ENCODE results near the gene RNF113B. TPM values are rescaled to one million over a fixed set of nuclear protein-coding genes. Genes with fewer than 3 reads are reported as not detected.
A peak's percentile ranks its signal among the peaks of the same experiment; 100 is the strongest.

RNF113B gene
- polyA plus RNA-seq, 2 of the 4 experiments (the other 2 are of a cell fraction): not detected

DNA sequence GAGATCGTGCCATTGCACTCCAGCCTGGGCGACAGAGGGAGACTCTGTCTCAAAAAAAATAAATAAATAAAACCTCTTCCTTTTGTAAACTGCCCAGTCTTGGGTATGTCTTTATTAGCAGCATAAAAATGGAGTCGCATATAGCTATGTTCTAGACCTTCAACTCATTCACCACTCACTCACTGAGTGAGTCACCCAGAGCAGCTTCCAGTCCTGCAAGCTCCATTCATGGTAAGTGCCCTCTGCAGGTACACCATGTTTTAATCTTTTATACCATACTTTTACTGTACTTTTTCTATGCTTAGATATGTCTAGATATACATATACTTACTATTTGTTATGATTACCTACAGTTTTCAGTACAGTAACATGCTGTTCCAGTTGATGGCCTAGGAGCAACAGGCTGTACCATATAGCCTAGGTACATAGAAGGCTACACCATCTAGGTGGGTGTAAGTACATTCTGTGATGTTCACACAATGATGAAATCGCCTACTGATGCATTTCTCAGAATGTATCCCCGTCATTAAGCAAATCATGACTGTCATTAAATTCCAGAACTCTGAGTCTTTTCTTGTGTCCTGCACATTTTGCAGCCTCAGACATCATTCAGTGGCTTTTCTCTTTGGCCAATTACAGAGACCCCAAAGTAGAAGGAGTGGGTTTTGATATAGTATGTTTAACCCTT, 47.9 kb downstream of the RNF113B start:
- FAIRE-seq (no peak), DNase-seq (ENCODE audit: low read depth in 1 of 2, low spot score in 1 of 2) (no peak), ATAC-seq (no peak)
- ChIA-PET POLR2A (no interaction called here), CTCF (no interaction called here)
- Histone ChIP-seq H3K9me3 (no peaks in the 10 kb centered on the region), H3K27ac (peak overlapping the region in 1 of 2 experiments; percentile 21; a peak in 1 of 6 replicates), H3K4me1 (no peaks in the 10 kb centered on the region), H3K4me2 (no peak overlapping the region), H3K4me3 (no peak overlapping the region)
- 50% methylated on average over 5 of the region's 5 CpGs for WGBS (ENCODE audit: missing lambda C conversion rate)
- TF ChIP-seq NFE2L2 (conservative IDR thresholded peaks at IDR 0.05; ENCODE audit: low read length): 0 out of 2 replicates have a peak, but pooled peaks have one; percentile 6
- TF ChIP-seq, protein P1, sequence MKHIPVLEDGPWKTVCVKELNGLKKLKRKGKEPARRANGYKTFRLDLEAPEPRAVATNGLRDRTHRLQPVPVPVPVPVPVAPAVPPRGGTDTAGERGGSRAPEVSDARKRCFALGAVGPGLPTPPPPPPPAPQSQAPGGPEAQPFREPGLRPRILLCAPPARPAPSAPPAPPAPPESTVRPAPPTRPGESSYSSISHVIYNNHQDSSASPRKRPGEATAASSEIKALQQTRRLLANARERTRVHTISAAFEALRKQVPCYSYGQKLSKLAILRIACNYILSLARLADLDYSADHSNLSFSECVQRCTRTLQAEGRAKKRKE (CRISPR knock-in tag; IDR thresholded peaks at IDR 0.05; ENCODE audit: low read depth): no peak
- TF ChIP-seq MAFK (IDR thresholded peaks at IDR 0.05; ENCODE audit: partially characterized antibody): peak; percentile 8
- TF ChIP-seq HOXB5 (CRISPR knock-in tag; IDR thresholded peaks at IDR 0.05): no peak
- no peak for TF ChIP-seq CHD2 (IDR thresholded peaks at IDR 0.05; ENCODE audit: low read length, partially characterized antibody)
- no peak for TF ChIP-seq HDAC2 (IDR thresholded peaks at IDR 0.05)
- no peak for TF ChIP-seq KDM1A (IDR thresholded peaks at IDR 0.05; ENCODE audit: low read depth)

Small RNA genes within 50 kb of the gene (small RNA-seq; reads per million reads assigned to genes)
- 0 to 2.7 (median 0.04) reads per million in 6 experiments for gene MIR3170

Other genes with a start within 250 kb of the RNF113B start
- 166 and 174 TPM in 2 replicates for gene IPO5, start 223.6 kb downstream of the RNF113B start, polyA plus RNA-seq (2011; rRNA removed)
- gene IPO5, start 223.6 kb downstream of the RNF113B start, polyA plus RNA-seq (2017; fragmentation: RNase III; extraction: RNeasy Plus Mini Kit Qiagen cat#74134 plus additional on column Dnase treatment): 98.1 to 106 TPM (median 98.4 TPM) in 3 replicates
- 13.0 and 15.5 TPM in 2 replicates for gene FARP1, start 34.2 kb downstream of the RNF113B start, polyA plus RNA-seq (2011; rRNA removed)
- gene FARP1, start 34.2 kb downstream of the RNF113B start, polyA plus RNA-seq (2017; fragmentation: RNase III; extraction: RNeasy Plus Mini Kit Qiagen cat#74134 plus additional on column Dnase treatment): 9.4 to 12.0 TPM (median 10.0 TPM) in 3 replicates